LNCaP clone FGC (cell line): ENCODE data around the gene WFDC11.
"Not testable (repeated sequence)": the region's sequence is repeated elsewhere in the genome, so short reads cannot be mapped to it uniquely, and the experiment has no call there.

Experiments used
- DNase-seq: peaks from one replicate; pipeline ENCODE4 v3.0.0-alpha.2; 2011; ENCODE audit warnings: low read depth
- H3K4me3 ChIP-seq: 2 replicates; pipeline ENCODE4 v1.5.1; 2011; ENCODE audit warnings: mild to moderate bottlenecking, low read depth, low read length, control low read depth
- CTCF ChIP-seq: IDR thresholded peaks from 2 replicates; pipeline ENCODE4 v1.5.1; 2012; ENCODE audit warnings: mild to moderate bottlenecking; ENCODE audit not compliant: control insufficient read depth, insufficient read depth; ENCODE audit errors: extremely low read depth

The WFDC11 gene

DNA sequence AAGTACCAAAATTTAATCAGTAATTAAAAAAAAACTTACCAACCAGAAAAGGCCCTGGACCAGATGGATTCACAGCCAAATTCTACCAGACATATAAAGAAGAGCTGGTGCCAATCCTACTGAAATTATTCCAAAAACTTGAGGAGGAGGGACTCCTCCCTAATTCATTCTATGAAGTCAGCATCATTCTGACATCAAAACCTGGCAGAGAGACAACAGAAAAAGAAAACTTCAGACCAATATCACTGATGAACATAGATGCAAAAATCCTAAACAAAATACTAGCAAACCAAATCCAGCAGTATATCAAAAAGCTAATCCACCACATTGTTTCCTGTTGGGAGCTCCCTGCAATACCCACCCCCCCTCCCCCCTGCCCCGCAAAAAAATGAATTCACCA lies at the start of gene WFDC11:
Gene WFDC11 (minus strand): TSS at position 101 of the 400 bp plus-strand sequence. CDS start 19,639 bp downstream, outside the sequence.
- no peak for TF ChIP-seq CTCF
- no peak within 1 kb of the TSS for H3K4me3 ChIP-seq
- no peak for DNase-seq

DNA sequence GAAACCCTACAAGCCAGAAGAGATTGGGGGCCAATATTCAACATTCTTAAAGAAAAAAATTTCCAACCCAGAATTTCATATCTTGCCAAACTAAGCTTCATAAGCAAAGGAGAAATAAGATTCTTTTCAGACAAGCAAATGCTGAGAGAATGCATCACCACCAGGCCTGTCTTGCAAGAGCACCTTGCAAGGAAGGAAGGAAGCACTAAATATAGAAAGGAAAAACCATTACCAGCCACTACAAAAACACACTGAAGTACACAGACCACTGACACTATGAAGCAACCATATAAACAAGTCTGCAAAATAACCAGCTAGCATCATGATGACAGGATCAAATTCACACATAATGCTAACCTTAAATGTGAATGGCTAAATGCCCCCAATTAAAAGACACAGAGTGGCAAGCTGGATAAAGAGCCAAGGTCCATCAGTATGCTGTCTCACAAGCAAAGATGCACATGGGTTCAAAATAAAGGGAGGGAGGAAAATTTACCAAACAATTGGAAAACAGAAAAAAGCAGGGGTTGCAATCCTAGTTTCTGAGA lies 46.2 kb upstream of the WFDC11 start:
- DNase-seq, H3K4me3 ChIP-seq: not testable (repeated sequence)

DNA sequence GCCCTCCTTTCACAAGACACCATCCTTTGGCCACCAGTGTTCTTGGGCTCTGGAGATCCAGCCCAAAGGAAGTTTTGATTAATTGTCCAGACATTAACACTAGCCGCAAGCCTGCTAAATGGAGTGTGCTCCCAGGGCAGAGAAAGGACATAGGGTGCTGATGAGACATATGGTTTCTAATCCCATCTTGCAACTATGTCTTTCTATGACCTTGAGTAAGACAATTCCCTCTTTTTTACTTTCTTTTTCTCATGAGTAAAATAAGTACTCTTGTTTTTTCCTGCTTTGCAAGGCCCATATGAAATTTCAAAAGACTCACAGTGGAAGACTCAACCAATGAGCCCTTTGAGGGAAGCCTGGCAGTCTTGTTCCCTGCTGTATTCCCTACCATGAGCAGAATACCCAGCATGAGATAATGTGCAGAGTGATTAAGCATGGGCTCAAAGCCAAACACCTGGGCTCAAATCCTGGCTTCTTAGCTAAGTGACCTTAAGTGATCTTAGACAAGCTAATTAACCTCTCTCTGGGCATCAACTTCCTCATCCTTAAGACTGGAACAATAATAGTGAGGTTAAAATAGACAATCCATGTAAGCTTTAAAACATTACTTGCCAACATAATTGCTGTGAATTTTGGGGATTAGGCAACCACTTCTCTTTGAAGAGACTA lies 35.1 kb upstream of the WFDC11 start, which contains the start of gene WFDC10B:
Gene WFDC10B (minus strand): TSS at position 51 of the 669 bp plus-strand sequence. CDS start 19,027 bp downstream, outside the sequence.
- no peak within 1 kb of the TSS for H3K4me3 ChIP-seq
- peak; percentile 88 for DNase-seq
- TF ChIP-seq CTCF = no peak

GRCh38 chr20:45701873-45702272 lies 31.8 kb upstream of the WFDC11 start, which contains the start of gene WFDC13:
WFDC13 (plus strand) TSS chr20:45702038; CDS start chr20:45702124, 86 bp downstream.
- no peak for DNase-seq
- no peak within 1 kb of the TSS for H3K4me3 ChIP-seq
- no peak for TF ChIP-seq CTCF

DNA sequence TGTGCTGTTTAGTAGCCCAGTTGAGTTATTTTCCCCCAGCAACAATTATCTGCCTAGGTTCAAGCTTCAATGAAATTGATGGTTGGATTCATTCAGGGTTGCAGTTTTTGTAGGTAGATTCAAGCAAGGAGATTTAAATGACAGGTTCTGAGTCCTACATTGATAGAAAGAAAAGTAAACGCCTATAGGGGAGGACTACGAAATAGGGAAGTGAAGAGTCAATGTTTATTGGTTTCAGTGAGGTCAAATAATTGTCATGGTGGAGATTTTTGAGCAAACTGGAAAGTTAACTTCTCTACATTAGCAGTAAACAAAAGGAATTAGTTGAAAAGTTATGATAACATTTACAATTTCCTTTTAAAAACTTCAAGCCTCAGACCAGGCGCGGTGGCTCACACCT lies 31.1 kb upstream of the WFDC11 start:
- no peak for DNase-seq
- TF ChIP-seq CTCF = no peak
- no peak overlapping the region for H3K4me3 ChIP-seq

GRCh38 chr20:45695496-45695895 lies 25.5 kb upstream of the WFDC11 start:
- no peak for TF ChIP-seq CTCF
- no peak for DNase-seq
- no peak overlapping the region for H3K4me3 ChIP-seq

DNA sequence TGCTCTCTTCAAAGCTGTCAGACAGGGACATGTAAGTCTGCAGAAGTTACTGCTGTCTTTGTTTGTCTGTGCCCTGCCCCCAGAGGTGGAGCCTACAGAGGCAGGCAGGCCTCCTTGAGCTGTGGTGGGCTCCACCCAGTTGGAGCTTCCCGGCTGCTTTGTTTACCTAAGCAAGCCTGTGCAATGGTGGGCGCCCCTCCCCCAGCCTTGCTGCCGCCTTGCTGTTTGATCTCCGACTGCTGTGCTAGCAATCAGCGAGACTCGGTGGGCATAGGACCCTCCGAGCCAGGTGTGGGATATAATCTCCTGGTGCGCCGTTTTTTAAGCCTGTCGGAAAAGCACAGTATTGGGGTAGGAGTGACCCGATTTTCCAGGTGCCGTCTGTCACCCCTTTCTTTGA lies 23.3 kb upstream of the WFDC11 start:
- not testable (repeated sequence) for H3K4me3 ChIP-seq

DNA sequence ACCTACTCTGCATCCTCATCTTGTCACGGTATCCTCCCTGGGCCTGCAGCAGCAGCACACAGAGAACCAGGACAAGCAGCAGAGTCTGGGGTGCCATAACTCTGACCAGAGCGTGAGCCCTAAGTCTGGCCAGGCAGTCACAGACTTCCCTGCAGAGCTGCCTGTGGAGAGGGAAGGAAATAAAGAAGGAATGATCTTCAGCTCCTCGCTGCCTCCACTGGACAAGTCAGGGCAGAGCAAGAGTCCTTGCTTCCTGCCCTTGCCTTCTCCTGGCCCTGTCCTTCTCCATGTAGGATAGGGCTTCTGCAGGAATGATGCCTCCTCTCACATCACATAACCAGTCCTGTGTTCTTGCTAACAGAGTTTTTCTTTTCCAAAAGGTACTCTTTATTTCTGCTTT lies 15.9 kb upstream of the WFDC11 start:
- TF ChIP-seq CTCF = peak; percentile 23; the same call in 1 of the 2 replicates
- H3K4me3 ChIP-seq = no peak overlapping the region
- DNase-seq = no peak

More for the DNA sequence above, 23.3 kb upstream of the WFDC11 start:
- not testable (repeated sequence) for DNase-seq
